Measurements from ENCODE around the gene CFAP100.

Gene CFAP100

GRCh38 chr3:126377211-126377610 is 17.5 kb upstream of the CFAP100 start:
- no peak for DNase-seq (ENCODE audit: low read depth)
- TF ChIP-seq CTCF (conservative IDR thresholded peaks at IDR 0.05; ENCODE audit: low read length), result no peak
- no peak overlapping the region for H3K4me3 ChIP-seq (ENCODE audit: low read length)

- no peak for DNase-seq (ENCODE audit: low read depth)
- TF ChIP-seq CTCF (conservative IDR thresholded peaks at IDR 0.05; ENCODE audit: low read length), result no peak
- no peak overlapping the region for H3K4me3 ChIP-seq (ENCODE audit: low read length)
Measured at GRCh38 chr3:126378341-126378751, 16.4 kb upstream of the CFAP100 start.

GRCh38 chr3:126380011-126380768 is 14.5 kb upstream of the CFAP100 start:
- TF ChIP-seq CTCF (conservative IDR thresholded peaks at IDR 0.05; ENCODE audit: low read length), result no peak
- no peak for DNase-seq (ENCODE audit: low read depth)
- no peak overlapping the region for H3K4me3 ChIP-seq (ENCODE audit: low read length)

- no peak for DNase-seq (ENCODE audit: low read depth)
- no peak for TF ChIP-seq CTCF (conservative IDR thresholded peaks at IDR 0.05; ENCODE audit: low read length)
- H3K4me3 ChIP-seq (ENCODE audit: low read length), result no peak overlapping the region
Measured at GRCh38 chr3:126381966-126382365, 12.7 kb upstream of the CFAP100 start.

GRCh38 chr3:126389112-126389793 is 5.5 kb upstream of the CFAP100 start:
- TF ChIP-seq CTCF (conservative IDR thresholded peaks at IDR 0.05; ENCODE audit: low read length), result peak; percentile 77
- peak; percentile 83 for DNase-seq (ENCODE audit: low read depth)
- peak overlapping the region; percentile 55 for H3K4me3 ChIP-seq (ENCODE audit: low read length)

GRCh38 chr3:126389794-126390146 is 4.9 kb upstream of the CFAP100 start:
- no peak overlapping the region for H3K4me3 ChIP-seq (ENCODE audit: low read length)
- no peak for TF ChIP-seq CTCF (conservative IDR thresholded peaks at IDR 0.05; ENCODE audit: low read length)
- DNase-seq (ENCODE audit: low read depth), result no peak

GRCh38 chr3:126390201-126390600 is 4.5 kb upstream of the CFAP100 start:
- no peak overlapping the region for H3K4me3 ChIP-seq (ENCODE audit: low read length)
- no peak for TF ChIP-seq CTCF (conservative IDR thresholded peaks at IDR 0.05; ENCODE audit: low read length)
- no peak for DNase-seq (ENCODE audit: low read depth)
